Measurements from ENCODE around the gene ATP8B4.

Gene ATP8B4

DNA sequence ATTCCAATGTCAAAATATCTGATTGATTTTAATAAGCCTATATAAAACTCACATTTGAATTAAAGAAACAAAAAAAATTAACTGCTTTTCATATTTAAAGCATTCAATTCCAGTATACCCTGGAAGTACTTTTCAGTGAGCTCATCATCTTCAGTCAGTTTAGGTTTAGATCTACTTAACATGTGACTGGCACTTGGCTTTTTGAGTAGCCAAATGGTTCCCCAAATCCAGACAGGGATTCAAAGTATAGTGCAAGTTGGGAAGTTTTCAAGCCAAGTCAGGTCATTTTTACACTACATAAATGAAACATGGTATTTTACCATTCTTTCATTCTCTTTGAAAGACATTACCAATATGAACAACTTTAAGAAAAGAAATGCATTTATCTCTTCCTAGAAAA, 57.5 kb downstream of the ATP8B4 start:
- no peak for DNase-seq (ENCODE audit: low read depth in 2 of 2)

GRCh38 chr15:50059883-50060282, 59.1 kb downstream of the ATP8B4 start:
- no peak for DNase-seq (ENCODE audit: low read depth in 2 of 2)

DNA sequence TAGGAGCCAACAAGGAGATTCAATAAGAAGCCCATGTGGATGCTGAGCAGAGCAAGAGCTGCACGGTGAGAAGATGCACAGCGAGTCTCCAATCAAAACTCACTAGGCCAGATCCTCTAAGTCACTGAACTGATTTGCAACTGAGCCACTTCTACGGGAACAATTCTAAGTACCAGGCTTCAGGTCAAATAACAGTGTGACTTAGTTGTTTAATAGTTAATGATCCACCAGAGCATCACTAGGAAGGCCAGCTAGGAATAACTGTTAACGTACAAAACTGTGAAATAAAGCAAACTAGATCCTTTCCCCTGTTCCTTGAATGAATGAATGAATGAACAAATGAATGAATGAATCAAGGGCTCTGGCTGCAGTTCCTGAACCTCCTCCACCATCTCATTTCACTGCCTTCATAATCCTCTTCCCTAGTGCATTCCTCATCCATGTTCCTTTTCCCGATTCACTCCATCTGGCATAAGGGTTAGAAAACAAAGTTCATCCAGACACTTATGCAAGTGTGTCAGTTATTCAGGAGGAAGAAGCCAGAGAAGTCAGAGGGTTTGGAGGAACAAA, 59.7 kb downstream of the ATP8B4 start:
- DNase-seq (ENCODE audit: low read depth in 2 of 2): no peak

DNA sequence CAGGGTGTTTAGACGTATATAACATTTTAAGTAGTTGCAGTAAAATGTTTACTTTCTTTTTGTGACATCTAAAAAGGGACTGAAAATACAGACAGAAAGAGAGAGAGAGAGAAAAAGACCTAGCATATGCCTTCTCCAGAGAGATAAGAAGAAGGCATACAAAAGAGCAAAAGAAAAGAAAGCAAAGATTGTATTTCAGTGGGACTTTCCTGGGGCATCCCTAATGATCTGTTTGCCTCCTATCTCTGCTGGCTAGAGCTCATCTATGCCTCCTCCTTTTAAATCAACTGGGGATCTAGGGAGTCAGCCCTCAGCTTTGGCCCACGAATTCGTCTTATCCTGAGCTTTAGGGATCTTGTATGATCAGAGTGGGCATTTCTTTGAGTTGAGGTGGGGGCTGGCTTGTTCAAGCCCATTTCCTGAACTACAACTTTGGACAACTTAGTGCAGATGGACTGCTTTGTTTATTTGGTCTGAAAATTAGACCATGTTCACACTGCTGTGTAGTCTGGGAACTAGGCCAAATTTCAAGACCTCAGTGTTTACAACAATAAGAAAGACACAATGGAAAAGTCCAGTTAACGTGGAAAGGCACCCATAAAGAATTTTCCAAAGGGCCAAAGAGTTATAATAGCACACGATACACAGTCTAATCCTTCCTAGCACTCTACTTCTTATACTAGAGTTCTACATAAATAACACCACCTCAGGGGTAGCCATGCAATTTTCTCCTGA, 61.0 kb downstream of the ATP8B4 start:
- no peak for DNase-seq (ENCODE audit: low read depth in 2 of 2)

- DNase-seq (ENCODE audit: low read depth in 2 of 2): no peak
These were observed 61.8 kb downstream of the ATP8B4 start for GRCh38 chr15:50057196-50057595.

- DNase-seq (ENCODE audit: low read depth in 2 of 2): no peak
These were observed 63.3 kb downstream of the ATP8B4 start for GRCh38 chr15:50055750-50056157.

GRCh38 chr15:50055332-50055731, 63.7 kb downstream of the ATP8B4 start:
- DNase-seq (ENCODE audit: low read depth in 2 of 2): peak; percentile 73 to 77

DNA sequence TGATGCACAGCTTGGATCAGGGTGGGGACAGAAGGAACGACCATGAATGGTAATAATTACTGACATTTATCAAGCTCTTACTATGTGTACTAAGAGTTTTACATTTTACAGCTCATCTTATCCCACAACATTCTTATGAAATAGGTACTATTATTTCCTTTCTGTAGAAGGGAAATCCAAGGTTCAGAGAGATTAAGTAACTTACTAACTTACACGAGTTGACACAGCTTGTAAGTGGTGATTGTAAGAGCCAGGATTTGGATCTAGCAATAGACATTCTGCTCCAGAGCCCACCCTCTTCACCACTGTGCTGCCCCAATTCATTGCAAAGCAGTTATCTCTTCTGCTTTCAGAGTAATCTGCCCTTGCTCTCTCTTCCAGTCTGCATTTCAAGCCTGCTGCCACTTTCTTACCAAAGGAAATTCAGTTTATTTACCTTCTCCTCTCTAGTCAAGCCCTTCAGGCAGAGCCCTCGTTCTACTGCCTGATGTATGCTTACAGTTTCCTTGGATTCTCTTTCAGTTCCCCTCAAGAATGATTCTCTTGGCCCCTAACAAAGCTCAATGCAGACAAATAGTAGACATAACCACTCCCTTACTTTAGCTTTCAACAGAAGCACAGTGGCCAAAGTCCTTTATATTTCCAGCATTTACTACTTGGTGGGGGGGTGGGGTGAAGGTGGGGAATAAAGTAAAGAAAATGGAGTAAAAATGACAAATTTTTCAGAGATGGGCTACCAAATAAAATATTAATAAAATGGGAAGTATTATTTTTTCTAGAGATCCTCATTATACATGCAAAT, 65.8 kb downstream of the ATP8B4 start:
- no peak for DNase-seq (ENCODE audit: low read depth in 2 of 2)

DNA sequence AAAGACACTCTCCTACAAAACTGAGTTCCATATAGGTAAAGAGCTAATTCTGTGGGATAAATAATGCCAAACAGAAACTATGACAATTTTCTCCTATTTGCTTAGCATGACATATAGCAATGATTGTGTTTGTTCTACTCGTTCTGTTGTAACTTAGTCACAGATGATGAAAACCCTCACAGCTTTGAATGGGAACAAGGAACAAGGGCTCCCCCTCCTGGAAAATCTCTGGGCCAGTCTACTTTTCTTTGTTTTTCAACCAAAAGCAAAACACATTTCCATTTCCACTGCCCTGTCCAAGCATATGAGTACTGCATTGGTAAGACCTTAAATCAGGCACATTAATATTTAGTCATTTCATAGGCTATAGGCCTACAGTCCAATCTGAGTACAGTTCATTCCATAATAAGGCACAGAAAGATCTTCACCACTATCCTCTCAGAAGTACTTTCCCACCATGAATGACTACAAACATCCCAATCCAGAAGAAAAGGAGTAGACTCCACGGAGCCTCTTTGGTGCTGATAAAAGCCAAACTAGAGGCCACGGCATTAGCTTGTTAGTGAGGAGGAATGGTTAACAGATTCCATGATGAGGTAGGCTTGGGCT, 67.1 kb downstream of the ATP8B4 start:
- DNase-seq (ENCODE audit: low read depth in 2 of 2): peak; percentile 67 to 69

DNA sequence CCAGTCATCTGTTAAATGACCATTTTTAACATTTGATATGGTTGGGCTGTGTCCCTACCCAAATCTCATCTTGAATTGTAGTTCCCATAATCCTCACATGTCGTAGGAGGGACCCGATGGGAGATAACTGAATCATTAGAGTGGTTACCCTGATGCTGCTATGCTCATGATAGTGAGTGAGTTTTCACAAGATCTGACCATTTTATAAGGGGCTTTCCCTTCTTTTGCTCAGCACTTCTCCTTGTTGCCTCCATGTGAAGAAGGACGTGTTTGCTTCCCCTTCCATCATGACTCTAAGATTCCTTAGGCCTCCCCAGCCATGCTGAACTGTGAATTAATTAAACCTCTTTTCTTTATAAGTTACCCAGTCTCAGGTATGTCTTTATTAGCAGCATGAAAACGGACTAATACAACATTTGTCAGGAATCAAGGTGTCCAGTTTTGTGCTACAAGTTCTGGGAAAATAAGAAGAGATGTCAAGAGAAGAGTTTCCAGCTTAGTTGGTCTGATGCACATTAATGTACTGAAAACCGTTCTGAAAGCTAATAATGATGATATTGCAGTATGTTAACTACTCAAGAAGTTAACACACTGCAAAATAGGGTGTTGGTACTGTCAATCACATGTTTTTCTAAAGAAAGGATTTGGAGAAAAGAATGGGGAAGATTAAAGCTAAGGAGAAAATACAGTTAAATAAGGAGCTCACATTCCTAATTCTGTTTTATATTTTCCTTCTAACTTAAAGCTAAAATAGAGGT, 67.9 kb downstream of the ATP8B4 start:
- DNase-seq (ENCODE audit: low read depth in 2 of 2): no peak

DNA sequence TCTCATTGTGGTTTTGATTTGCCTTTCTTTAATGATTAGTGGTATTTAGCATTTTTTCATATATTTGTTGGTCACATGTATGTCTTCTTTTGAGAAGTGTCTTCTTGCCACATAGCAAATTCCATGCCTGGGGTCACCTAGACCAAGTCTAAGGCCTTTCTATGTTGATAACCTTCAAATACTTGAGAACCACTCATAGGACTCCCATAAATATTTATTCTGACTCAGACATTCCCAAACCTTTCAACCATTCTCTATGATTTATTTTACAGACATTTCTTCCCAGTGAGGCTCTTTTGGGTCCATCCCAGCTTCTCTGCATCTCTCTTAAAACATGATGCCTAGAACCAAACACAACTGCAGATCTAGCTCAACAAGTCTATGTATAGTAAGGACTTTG, 69.2 kb downstream of the ATP8B4 start:
- peak; percentile 41 to 45 for DNase-seq (ENCODE audit: low read depth in 2 of 2)

DNA sequence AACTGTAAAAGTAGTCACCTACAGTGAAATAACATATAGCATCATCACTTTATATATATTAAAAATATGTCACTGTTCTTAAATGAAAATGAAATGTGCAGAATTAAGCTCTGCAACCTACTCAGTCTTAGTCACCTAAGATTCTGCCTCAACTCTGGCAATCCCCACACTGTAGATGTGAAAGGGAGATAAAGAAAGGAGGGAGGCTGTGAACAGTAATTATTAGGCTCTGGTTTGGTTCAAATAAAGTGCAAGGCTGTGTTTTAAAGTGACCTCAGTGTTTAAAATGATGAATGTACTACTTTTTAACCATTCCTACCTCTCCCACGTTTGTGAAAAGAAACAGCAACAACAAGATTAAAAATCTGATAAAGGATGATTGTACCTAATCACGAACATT, 72.2 kb downstream of the ATP8B4 start:
- no peak for DNase-seq (ENCODE audit: low read depth in 2 of 2)

DNA sequence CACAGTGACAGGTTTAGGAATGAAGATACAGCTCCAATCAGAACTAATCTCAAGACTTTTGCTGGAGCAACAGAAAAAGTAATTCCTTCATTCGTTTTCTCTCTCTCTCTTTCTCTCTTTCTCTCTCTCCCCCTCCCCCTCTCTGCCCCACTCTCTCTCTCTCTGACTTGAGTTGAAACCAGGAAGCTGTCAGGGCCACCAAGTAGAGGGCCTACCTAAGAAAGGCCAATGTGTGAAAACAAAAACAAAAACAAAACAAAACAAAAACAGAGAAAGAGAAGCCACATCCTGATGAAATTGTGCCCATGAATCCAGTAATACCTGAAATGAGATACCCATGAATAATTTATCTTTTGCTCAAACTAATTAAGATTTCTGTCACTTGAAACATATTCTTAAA, 72.9 kb downstream of the ATP8B4 start:
- DNase-seq (ENCODE audit: low read depth in 2 of 2): no peak

- DNase-seq (ENCODE audit: low read depth in 2 of 2): no peak
These were observed 74.1 kb downstream of the ATP8B4 start for GRCh38 chr15:50044904-50045303.

- DNase-seq (ENCODE audit: low read depth in 2 of 2): no peak
These were observed 74.6 kb downstream of the ATP8B4 start for GRCh38 chr15:50044406-50044805.

DNA sequence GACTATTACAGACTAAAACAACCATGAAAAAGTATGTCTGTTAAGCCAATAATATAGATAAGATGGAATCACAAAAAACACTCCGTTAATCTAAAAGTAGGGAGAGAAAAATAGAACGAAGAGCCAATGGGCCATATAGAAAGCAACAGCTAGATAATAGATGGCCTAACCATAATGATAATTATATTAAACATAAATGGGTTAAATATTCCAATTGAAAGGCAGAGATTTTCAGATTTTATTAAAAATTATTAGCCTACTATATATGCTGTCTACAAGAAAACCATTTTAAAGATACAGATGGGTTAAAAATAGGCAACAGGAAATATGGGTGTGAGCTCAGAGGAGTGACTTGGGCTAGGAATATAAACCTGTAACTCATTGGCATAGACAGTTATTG, 76.3 kb downstream of the ATP8B4 start:
- no peak for DNase-seq (ENCODE audit: low read depth in 2 of 2)

- no peak for DNase-seq (ENCODE audit: low read depth in 2 of 2)
These were observed 88.6 kb downstream of the ATP8B4 start for GRCh38 chr15:50030456-50030855.

GRCh38 chr15:50028326-50028725, 90.7 kb downstream of the ATP8B4 start:
- no peak for DNase-seq (ENCODE audit: low read depth in 2 of 2)

- peak; percentile 52 to 60 for DNase-seq (ENCODE audit: low read depth in 2 of 2)
These were observed 94.8 kb downstream of the ATP8B4 start for GRCh38 chr15:50024281-50024680.

- DNase-seq (ENCODE audit: low read depth in 2 of 2): peak; percentile 31 to 34
These were observed 100.5 kb downstream of the ATP8B4 start for GRCh38 chr15:50018491-50018890.

DNA sequence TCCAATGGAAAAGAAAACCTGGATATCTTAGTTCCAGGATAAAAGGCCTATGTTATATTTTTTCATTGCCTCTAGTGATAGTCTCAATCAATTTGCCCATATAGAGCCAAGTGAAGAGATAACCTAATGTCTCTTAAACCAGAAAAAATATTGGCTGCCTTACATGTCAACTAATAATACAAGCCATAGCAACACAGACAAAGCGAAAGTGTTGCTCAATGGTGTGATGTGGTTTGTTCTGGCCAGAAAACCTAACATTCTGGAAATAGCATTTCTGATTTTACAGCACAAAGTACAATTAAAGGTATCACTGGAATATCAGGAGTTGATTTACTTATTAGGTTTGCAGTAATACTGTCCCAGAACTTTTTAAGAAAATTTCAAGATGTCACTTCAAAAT, 101.5 kb downstream of the ATP8B4 start:
- no peak for DNase-seq (ENCODE audit: low read depth in 2 of 2)

GRCh38 chr15:50016951-50017350, 102.1 kb downstream of the ATP8B4 start:
- DNase-seq (ENCODE audit: low read depth in 2 of 2): no peak
